ENCODE results near the gene NIF3L1. TPM values are rescaled to one million over a fixed set of nuclear protein-coding genes. Genes with fewer than 3 reads are reported as not detected.
A peak's percentile ranks its signal among the peaks of the same experiment; 100 is the strongest.

Gene NIF3L1
- total and polyA plus RNA-seq, 2 experiments from 2014 or later = 29.2 to 37.6 TPM

DNA sequence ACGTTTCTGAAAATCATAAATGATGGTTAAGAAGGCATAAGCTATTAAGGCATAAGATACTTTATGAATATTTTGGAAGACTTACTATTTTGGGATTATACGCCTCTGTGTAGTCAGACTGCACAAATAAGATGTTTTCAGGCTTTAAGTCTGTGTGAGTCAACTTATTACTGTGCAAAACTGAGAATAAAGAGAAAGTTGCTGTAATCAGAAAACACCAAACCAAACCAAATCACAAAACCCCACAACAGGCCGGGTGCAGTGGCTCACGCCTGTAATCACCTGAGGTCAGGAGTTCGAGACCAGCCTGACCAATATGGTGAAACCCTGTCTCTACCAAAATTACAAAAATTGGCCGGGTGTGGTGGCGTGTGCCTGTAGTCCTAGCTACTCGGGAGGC, 32.4 kb upstream of the NIF3L1 start:
- no peak for DNase-seq (ENCODE audit: low read depth in 1 of 2, low spot score in 1 of 2)
- no peak for TF ChIP-seq CTCF (IDR thresholded peaks at IDR 0.05; ENCODE audit: low read depth, low read length)

DNA sequence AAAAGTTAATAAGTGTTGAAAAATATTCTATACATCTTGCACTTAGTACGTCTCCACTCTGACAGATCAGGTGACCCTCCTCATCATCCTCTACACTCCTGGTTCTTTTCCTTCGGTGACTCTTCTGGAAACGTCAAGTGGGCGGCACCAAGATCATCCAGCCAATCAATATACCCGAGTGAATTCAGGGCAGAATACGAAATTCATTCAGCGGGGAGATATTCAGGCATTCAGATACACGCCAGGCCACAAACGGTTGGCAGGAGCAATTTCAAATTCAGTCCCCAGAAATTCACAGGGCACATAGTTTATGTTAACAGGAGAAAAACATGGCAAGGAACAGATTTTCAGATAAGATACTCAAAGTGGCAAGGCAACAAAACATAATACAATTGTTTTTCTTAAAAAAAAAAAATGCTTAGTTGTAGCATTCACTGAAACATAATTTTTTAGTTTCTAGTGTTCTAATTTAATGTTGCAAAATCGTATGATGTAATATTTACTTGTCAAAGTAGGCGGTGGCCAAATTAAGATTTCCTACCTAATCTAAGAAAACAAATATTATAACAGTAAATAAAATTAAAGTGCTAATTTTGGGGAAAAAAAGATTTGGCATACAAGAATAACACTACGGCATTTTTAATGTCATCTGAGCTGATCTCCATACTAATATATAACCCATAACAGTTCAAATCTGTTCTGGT, 28.9 kb upstream of the NIF3L1 start:
- H3K36me3 ChIP-seq = peaks cover 59% of the 10 kb centered on the region
- H3K4me1 ChIP-seq (ENCODE audit: low read depth) = peaks cover 29% of the 10 kb centered on the region
- no peaks in the 10 kb centered on the region for H3K9me3 ChIP-seq (ENCODE audit: low read depth)
- DNase-seq (ENCODE audit: low read depth in 1 of 2, low spot score in 1 of 2) = peak in 1 of 2 donors; percentile 36
- peak overlapping the region; percentile 3 for H3K4me3 ChIP-seq
- no peaks in the 10 kb centered on the region for H3K27me3 ChIP-seq
- TF ChIP-seq CTCF (IDR thresholded peaks at IDR 0.05; ENCODE audit: low read depth, low read length) = no peak
- H3K27ac ChIP-seq = peak overlapping the region; percentile 12

More for the DNA sequence above, 32.4 kb upstream of the NIF3L1 start:
- H3K4me1 ChIP-seq (ENCODE audit: low read depth) = peaks cover 22% of the 10 kb centered on the region
- H3K4me3 ChIP-seq = no peak overlapping the region
- H3K9me3 ChIP-seq (ENCODE audit: low read depth) = no peaks in the 10 kb centered on the region
- no peaks in the 10 kb centered on the region for H3K27me3 ChIP-seq
- H3K27ac ChIP-seq = no peak overlapping the region
- H3K36me3 ChIP-seq = peaks cover 90% of the 10 kb centered on the region

DNA sequence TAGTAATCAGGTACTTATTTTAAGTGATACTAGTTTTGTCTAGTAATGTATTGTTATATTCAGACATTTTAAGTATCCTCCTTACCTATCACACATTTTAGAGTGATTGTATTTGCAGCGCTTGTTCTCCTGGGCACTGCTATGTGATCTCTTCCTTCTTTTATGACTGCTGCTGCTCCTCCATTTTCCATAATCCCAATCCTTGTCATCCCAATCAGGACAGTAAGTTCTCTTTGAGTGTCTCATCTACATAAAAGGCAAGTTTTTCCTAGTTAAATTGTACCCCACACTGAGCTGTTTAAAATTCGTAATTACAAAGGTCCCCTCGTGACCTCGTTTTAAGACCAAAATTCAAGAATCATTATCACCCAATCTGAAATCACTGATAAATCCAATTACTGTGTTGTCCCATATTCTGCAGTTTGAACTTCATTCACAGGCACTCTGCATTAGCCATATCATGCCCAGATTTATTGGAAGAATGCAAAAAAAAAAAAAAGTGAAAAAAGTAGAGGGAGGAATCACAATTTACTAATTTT, 27.5 kb upstream of the NIF3L1 start:
- Histone ChIP-seq H3K9me3 (ENCODE audit: low read depth) (no peaks in the 10 kb centered on the region), H3K36me3 (peaks cover 44% of the 10 kb centered on the region), H3K4me3 (peak overlapping the region; percentile 65), H3K27me3 (no peaks in the 10 kb centered on the region), H3K27ac (no peak overlapping the region), H3K4me1 (ENCODE audit: low read depth) (peaks cover 31% of the 10 kb centered on the region)
- no peak for TF ChIP-seq CTCF (IDR thresholded peaks at IDR 0.05; ENCODE audit: low read depth, low read length)
- DNase-seq (ENCODE audit: low read depth in 1 of 2, low spot score in 1 of 2) = no peak

- H3K36me3 ChIP-seq = peaks cover 35% of the 10 kb centered on the region
- H3K27me3 ChIP-seq = no peaks in the 10 kb centered on the region
- H3K4me3 ChIP-seq = peak overlapping the region; percentile 65
- DNase-seq (ENCODE audit: low read depth in 1 of 2, low spot score in 1 of 2) = peak; percentile 52 to 67
- peak overlapping the region; percentile 99 for H3K27ac ChIP-seq
- TF ChIP-seq CTCF (IDR thresholded peaks at IDR 0.05; ENCODE audit: low read depth, low read length) = no peak
- H3K9me3 ChIP-seq (ENCODE audit: low read depth) = no peaks in the 10 kb centered on the region
- H3K4me1 ChIP-seq (ENCODE audit: low read depth) = peaks cover 31% of the 10 kb centered on the region
Measured at GRCh38 chr2:200862532-200863000, 26.6 kb upstream of the NIF3L1 start.

DNA sequence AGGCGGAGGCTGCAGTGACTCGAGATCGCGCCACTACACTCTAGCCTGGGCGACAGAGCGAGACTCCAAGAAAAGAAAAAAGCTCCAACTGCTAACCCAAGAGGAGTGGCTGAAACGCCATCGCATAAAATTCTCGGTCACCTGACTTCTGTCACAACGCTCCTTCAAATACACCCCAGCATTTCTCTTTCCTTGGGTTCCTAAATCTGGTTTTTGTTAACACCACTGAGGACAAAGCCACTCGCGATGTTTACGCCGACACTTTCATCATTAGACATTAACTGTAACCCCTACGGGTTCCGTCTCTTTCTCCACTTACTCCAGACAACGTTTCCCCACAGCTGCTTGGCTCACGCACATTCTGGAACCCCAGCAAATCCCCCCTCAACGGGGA, 25.4 kb upstream of the NIF3L1 start:
- peak overlapping the region; percentile 65 for H3K4me3 ChIP-seq
- H3K27me3 ChIP-seq = no peaks in the 10 kb centered on the region
- H3K27ac ChIP-seq = peak overlapping the region; percentile 99
- no peaks in the 10 kb centered on the region for H3K9me3 ChIP-seq (ENCODE audit: low read depth)
- TF ChIP-seq CTCF (IDR thresholded peaks at IDR 0.05; ENCODE audit: low read depth, low read length) = no peak
- H3K36me3 ChIP-seq = peaks cover 25% of the 10 kb centered on the region
- peak in 1 of 2 donors; percentile 31 for DNase-seq (ENCODE audit: low read depth in 1 of 2, low spot score in 1 of 2)
- peaks cover 31% of the 10 kb centered on the region for H3K4me1 ChIP-seq (ENCODE audit: low read depth)

Measured in cardiac muscle cell (in vitro differentiated cells and primary cell).